ENCODE data around the gene CDK9. TPM values are rescaled to one million over a fixed set of nuclear protein-coding genes. Genes with fewer than 3 reads are reported as not detected.

The CDK9 gene
- total and polyA plus RNA-seq, 2 experiments from 2014 or later = 58.5 to 84.3 TPM

DNA sequence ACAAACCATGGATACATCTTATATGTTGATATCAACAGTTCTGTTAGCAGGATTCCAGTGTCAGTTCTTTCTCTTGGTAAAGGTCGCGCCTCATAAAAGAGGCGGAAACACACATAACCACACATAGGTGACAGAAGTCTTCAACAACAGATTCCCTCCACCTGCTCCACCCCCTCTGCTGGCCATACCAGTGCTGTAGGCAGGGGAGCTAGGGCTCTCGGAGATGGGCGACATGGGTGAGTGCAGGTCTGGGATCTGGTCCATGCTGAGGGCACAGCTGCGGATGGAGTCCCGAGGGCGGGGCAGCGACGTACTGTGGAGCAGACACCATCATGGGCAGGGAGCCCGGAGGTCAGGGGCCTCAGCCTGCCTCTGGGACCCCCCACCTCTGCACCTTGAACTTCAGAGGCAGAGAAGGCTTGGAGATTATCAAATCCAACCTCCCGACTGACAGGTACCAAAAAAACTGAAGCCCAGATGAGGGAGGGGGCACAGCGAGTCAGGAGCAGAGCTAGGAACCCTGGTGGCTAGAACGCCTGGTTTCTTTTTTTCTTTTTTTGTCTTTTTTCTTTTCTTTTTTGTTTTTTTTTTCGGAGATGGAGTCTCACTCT, 38.8 kb upstream of the CDK9 start (continued):
- TF ChIP-seq STAT1 (IDR thresholded peaks at IDR 0.05; ENCODE audit: unreplicated experiment) (no peak), NANOG (IDR thresholded peaks at IDR 0.05; ENCODE audit: borderline replicate concordance) (no peak), POLR2AphosphoS5 (IDR thresholded peaks at IDR 0.05; ENCODE audit: low read depth) (no peak), ZNF114 (CRISPR knock-in tag; IDR thresholded peaks at IDR 0.05) (no peak)
- TF ChIP-seq, protein P1, sequence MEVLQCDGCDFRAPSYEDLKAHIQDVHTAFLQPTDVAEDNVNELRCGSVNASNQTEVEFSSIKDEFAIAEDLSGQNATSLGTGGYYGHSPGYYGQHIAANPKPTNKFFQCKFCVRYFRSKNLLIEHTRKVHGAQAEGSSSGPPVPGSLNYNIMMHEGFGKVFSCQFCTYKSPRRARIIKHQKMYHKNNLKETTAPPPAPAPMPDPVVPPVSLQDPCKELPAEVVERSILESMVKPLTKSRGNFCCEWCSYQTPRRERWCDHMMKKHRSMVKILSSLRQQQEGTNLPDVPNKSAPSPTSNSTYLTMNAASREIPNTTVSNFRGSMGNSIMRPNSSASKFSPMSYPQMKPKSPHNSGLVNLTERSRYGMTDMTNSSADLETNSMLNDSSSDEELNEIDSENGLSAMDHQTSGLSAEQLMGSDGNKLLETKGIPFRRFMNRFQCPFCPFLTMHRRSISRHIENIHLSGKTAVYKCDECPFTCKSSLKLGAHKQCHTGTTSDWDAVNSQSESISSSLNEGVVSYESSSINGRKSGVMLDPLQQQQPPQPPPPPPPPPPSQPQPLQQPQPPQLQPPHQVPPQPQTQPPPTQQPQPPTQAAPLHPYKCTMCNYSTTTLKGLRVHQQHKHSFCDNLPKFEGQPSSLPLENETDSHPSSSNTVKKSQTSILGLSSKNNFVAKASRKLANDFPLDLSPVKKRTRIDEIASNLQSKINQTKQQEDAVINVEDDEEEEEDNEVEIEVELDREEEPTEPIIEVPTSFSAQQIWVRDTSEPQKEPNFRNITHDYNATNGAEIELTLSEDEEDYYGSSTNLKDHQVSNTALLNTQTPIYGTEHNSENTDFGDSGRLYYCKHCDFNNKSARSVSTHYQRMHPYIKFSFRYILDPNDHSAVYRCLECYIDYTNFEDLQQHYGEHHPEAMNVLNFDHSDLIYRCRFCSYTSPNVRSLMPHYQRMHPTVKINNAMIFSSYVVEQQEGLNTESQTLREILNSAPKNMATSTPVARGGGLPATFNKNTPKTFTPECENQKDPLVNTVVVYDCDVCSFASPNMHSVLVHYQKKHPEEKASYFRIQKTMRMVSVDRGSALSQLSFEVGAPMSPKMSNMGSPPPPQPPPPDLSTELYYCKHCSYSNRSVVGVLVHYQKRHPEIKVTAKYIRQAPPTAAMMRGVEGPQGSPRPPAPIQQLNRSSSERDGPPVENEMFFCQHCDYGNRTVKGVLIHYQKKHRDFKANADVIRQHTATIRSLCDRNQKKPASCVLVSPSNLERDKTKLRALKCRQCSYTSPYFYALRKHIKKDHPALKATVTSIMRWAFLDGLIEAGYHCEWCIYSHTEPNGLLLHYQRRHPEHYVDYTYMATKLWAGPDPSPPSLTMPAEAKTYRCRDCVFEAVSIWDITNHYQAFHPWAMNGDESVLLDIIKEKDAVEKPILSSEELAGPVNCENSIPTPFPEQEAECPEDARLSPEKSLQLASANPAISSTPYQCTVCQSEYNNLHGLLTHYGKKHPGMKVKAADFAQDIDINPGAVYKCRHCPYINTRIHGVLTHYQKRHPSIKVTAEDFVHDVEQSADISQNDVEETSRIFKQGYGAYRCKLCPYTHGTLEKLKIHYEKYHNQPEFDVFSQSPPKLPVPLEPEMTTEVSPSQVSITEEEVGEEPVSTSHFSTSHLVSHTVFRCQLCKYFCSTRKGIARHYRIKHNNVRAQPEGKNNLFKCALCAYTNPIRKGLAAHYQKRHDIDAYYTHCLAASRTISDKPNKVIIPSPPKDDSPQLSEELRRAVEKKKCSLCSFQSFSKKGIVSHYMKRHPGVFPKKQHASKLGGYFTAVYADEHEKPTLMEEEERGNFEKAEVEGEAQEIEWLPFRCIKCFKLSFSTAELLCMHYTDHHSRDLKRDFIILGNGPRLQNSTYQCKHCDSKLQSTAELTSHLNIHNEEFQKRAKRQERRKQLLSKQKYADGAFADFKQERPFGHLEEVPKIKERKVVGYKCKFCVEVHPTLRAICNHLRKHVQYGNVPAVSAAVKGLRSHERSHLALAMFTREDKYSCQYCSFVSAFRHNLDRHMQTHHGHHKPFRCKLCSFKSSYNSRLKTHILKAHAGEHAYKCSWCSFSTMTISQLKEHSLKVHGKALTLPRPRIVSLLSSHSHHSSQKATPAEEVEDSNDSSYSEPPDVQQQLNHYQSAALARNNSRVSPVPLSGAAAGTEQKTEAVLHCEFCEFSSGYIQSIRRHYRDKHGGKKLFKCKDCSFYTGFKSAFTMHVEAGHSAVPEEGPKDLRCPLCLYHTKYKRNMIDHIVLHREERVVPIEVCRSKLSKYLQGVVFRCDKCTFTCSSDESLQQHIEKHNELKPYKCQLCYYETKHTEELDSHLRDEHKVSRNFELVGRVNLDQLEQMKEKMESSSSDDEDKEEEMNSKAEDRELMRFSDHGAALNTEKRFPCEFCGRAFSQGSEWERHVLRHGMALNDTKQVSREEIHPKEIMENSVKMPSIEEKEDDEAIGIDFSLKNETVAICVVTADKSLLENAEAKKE (CRISPR knock-in tag; IDR thresholded peaks at IDR 0.05) = no peak
- TF ChIP-seq, protein P2, sequence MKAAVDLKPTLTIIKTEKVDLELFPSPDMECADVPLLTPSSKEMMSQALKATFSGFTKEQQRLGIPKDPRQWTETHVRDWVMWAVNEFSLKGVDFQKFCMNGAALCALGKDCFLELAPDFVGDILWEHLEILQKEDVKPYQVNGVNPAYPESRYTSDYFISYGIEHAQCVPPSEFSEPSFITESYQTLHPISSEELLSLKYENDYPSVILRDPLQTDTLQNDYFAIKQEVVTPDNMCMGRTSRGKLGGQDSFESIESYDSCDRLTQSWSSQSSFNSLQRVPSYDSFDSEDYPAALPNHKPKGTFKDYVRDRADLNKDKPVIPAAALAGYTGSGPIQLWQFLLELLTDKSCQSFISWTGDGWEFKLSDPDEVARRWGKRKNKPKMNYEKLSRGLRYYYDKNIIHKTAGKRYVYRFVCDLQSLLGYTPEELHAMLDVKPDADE (IDR thresholded peaks at IDR 0.05) = no peak

DNA sequence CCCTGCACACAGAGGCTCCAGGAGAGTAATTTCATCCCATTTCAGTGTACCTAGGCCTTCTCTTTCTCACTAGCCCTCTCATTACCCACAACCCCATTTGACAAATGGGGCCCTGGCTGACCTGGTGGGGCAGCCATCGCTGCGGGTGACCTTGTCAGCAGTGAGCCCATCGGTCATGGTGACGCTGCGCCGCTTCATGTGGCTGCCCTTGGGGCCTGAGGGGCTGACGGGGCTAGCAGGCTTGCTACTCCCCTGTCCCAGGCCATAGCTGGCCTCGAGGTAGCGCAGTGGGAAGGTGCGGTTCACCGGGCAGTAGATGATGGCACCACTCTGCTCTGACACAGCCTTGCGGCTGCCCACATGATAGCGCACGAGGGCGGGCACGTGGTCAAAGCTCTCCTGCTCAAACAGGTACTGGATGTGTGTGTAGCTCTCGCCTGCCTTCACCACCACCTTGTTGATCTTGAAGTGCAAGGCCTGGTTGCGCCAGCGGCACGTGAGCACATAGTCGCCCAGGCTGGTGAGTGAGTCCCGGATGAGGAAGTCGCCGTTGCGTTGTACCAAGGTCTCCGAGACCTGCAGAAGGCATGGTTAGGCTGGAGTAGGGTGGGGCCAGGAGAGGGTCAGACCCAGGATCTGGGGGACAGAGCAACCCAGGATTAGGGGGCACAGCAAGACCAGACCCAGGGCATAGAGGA, 36.6 kb upstream of the CDK9 start:
- Mint-ChIP-seq H3K27ac (no peak overlapping the region), H3K4me1 (no peaks in the 10 kb centered on the region; the same call in 2 of the 3 replicates), H3K36me3 (ENCODE audit: low read depth) (no peaks in the 10 kb centered on the region; the same call in 2 of the 3 replicates), H3K27me3 (ENCODE audit: insufficient read depth, low read depth, poor library complexity) (peaks cover 16% of the 10 kb centered on the region), H3K4me3 (no peak overlapping the region), H3K9me3 (no peaks in the 10 kb centered on the region)
- Histone ChIP-seq H3K27ac (ENCODE audit: low read depth) (no peak overlapping the region), H3K4me1 (ENCODE audit: insufficient read depth) (no peaks in the 10 kb centered on the region), H3K4me3 (no peak overlapping the region), H3K79me2 (replicated peaks; ENCODE audit: insufficient read depth) (no peaks in the 10 kb centered on the region), H3K9me2 (ENCODE audit: insufficient read depth) (no peaks in the 10 kb centered on the region), H2AFZ (no peak overlapping the region), H3K27me3 (ENCODE audit: insufficient read depth) (no peaks in the 10 kb centered on the region), H3K4me2 (no peak overlapping the region), H3K36me3 (ENCODE audit: insufficient read depth) (no peaks in the 10 kb centered on the region), H4K20me1 (replicated peaks; ENCODE audit: insufficient read depth) (peaks cover 21% of the 10 kb centered on the region), H3F3A (replicated peaks; ENCODE audit: low read depth) (0 out of 2 replicates have a peak, but pooled peaks cover 3% of the 10 kb centered on the region)
- DNase-seq (ENCODE audit: low spot score) (no peak), ATAC-seq (no peak)
- TF ChIP-seq POLR2AphosphoS5 (IDR thresholded peaks at IDR 0.05; ENCODE audit: low read depth) (no peak), ZNF331 (CRISPR knock-in tag; IDR thresholded peaks at IDR 0.05; ENCODE audit: low read depth) (no peak), CREB1 (CRISPR knock-in tag; IDR thresholded peaks at IDR 0.05; ENCODE audit: low read depth) (no peak)
- TF ChIP-seq, protein P2 (IDR thresholded peaks at IDR 0.05) = no peak
